GM21447 (cell line): ENCODE results near the gene PTPRT.

ENCODE experiments used
- ATAC-seq: cut with Tn5 transposase; IDR thresholded peaks from one replicate; pipeline ENCODE4 v1.9.1; 2021; ENCODE audit not compliant: unreplicated experiment

The PTPRT gene

DNA sequence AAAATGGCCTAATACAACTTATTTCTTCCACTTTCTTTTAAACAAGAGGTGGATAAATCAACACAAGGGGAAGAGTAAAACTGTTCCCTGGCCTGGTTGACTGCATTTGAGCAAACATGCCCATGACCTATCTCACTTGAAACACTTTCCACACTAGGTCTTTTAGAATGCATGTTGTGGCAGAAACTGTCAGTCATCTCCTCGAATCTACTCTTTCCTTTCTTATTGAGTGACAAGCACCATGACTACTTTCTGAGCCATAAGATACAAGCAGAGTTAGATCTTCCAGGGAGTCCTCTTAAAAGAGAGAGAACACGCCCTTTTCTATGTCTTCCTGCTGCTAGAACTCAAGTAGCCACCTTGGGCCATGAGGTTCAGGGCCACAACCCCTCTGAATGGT lies 66.5 kb downstream of the PTPRT start:
- ATAC-seq = no peak

GRCh38 chr20:43119720-43120119 lies 70.0 kb downstream of the PTPRT start:
- ATAC-seq = no peak

DNA sequence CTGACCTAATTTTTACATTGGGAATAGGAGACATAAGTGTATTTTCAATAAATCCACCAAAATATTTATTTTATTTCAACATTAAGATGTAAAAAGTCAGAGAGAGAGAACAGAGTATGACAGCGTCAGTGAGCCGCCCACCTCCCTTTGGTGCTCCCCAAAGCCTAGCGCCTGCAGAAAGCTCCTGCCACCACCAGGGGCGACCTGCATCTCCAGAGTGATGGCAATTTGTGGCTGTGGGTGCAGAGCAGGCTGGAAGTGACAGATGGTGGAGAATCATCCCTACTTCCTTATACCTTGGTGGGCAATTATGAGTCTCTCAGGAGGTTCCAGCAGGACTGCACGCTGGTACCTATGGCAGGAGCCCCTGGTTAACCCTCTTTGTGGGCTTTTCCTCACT lies 87.3 kb downstream of the PTPRT start:
- ATAC-seq = no peak

DNA sequence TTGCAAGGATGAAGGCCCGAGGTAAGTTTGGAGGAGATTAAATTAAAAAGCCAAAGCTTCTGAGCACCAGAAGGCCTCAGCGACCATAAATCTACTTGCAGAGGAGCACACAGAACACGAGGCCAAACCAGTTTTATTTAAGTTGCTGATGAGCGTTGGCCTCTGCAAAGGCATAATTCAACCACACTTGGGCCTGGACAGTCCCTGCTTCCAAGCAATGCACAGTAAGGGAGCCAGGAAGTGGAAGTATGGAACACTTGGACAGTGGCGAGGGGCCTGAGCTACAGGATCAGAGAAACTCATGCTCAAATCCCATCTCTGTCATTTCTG lies 92.8 kb downstream of the PTPRT start:
- ATAC-seq = no peak

DNA sequence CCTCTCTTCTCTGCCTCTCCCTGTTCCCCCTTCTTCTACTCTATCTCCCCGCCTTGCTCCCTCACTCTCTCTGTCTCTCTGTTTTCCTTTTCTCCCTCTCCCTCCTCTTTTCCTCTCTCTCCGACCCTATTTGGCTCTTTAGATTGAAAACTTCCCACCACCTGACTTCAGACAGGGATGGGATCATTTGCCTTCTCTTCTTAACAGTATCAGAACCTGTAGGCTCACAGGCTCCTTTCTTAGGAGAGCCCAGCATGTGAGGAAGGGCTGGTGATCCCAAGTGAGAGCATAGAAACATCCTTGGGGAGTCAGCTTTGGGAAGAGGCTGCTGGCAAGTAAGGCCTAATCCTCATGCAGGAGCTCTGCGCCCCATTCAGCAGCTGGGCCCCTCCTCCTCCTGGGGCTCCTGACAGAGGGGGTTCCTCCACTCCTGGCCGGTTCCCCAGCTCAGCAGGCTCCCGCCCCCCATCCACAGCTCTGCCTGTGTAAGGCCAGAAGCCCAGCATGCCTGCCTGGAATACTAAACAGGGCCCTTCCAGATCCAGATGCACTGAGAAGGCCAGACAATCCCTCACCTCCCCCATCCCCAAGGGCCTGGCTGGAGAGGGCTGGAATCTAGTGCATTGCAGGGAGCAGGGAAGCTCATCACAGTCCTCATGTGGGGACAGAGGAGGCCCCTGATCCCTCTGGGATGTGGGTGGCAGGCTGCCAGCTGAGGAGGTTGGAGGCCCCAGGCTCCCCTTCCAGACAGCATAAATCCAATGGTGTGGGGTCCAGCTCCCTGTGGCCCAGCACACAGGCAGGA lies 93.4 kb downstream of the PTPRT start:
- no peak for ATAC-seq

GRCh38 chr20:43095034-43095433 lies 94.7 kb downstream of the PTPRT start:
- no peak for ATAC-seq

DNA sequence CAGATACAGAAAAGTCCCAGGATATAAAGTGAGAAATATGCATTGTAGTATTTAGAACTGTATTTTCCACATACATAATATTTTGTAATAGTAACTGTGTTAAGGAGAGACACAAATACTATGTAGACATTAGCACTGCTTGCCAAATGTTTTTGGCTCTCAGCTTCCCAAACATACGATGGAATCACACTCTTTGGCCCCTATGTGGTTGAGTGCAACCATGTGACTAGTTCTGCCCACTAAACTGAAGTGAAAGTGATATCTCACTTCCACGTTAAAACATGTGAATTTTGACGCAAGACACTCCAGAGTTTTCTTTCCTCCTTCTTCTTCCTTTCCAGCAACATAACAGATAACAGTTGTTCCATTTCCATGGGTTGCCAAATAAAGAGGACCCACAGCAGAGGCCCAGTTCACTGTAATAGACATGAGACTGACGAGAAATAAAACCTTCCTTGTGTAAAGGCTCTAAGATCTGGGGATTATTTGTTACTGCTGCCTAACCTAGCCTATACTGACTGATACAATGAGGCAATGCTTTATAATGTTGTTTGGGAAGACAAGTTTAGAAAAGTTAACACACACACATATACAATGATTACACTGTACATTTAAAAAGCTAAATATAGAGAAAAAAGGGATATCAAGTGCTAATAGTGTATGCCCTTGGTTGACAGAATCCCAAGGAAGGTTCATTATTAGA lies 97.2 kb downstream of the PTPRT start:
- ATAC-seq = no peak

DNA sequence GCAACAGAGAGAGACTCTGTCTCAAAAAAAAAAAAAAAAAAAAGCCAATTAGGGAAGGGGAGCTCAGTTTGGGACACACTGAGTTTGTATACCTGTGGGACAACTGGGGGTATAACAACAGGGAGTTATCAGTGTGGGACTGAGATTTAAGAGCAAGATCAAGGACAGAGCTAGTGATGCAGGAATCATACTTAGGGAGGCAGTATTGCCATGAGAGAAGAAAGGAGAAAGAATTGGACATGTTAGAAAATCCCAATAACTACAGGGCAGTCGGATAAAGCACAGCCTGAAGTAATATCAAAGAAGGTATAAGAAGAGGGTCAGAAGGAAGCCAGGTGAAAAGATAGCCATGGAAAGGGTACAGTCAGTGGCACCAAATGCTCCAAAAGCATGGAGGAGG lies 121.2 kb downstream of the PTPRT start:
- ATAC-seq = no peak

- no peak for ATAC-seq
Observed at GRCh38 chr20:43066125-43066524, 123.6 kb downstream of the PTPRT start.

DNA sequence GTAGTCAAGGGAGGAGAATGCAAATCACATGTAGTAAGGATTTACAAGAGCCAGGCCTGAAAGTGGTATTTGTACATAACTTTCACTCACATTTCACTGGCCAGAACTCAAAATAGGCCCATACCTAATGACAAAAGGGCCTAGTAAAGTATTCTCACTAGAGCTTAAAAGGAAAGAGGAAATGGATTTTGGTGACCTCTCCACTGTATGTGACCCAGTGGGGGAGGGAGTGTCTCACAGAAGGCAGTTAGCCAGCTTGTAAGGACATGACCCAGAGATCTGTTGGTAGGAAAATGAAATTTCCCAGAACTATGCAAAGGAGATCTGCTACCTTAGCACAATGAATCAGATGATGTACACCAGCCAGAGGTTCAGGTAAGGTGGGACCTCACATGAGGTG lies 124.4 kb downstream of the PTPRT start:
- ATAC-seq = no peak

DNA sequence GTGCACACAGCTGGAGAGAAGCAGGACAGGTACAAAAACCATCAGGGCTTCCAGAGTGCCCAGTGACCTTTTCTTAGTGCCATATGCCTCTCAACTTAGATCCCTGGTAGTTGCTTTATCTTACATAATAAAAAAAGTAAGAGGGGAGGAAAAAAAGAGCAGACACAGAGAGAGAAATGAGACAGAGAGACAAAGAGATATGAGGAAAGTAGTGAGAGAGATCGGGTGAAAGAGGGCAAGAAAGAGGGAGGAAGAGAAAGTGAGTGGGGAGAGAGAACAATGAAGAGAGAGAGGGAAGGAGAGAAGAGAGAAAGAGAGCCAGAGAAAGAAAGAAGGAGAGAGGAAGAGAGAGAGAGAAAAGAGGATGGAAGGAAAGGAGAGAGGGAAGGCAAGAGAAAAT lies 131.6 kb downstream of the PTPRT start:
- ATAC-seq = no peak

GRCh38 chr20:43057317-43057716 lies 132.4 kb downstream of the PTPRT start:
- no peak for ATAC-seq

DNA sequence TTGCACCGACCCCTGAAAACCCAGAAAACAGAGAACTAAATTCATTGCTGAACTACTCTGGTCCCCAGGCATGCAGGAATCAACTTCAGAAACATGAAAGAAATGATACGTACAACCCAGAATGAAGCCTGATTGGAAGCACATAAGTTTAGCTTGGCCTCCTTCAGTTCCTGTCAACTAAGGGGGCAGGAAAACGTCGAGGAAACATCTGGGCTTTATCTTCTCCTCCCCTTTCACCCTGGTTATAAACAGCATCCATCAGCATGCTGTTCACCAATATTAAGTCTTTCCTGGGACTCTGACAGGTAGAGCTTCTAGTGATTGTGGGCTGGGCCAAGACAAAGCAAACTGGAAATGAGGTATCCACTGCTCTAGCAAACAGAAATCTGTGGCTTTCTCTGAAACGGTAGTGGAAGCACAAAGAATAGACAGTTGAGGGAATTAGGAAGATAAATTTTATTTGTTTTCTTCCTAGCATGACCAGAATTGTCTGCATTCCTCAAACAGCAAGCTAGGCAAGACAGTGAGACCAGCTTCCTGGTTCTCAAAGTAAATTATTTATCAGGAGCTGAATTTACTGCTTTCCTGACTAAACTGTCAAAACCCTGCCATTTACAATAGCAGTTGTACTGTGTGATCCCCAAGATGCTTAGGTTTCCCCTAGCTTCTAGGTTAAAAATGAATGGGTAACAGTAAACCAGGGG lies 134.4 kb downstream of the PTPRT start:
- no peak for ATAC-seq

DNA sequence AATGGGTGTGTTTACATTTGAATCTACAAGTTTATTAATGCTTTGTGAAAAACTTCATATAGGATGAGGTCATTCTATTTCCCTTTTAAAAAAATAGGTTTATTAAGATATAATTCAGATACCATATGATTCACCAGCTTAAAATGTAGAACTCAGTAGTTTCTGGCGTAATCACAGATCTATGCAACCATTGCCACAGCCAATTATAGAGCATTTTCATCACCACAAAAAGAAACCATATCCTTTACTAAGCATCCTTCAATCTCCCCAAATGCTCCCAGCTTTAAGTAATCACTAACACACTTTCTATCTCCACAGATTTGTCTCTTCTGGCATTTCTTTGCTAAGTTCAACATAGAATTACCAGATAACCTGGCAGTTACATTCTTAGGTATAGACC lies 137.2 kb downstream of the PTPRT start:
- no peak for ATAC-seq

- ATAC-seq = no peak
Observed at GRCh38 chr20:43046966-43047365, 142.7 kb downstream of the PTPRT start.

DNA sequence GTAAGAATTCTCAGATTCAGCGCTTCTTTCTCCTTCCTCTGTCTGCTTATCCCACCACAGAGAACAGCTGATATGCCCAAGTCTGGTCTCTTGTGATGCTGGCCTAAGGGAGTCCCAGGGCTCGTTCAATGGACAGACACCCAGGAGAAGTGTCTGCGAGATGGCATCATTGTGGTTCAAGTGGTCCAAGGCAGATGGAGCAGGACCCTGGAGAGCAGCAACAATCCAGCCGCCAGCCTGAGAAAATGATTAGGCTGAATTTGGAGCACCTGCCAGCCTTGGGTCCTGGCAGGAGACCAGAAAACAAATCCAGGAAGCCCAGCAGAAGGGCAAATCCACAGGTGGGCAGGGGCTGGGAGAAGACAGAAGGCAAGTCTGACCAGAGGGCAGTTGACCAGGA lies 145.8 kb downstream of the PTPRT start:
- no peak for ATAC-seq

DNA sequence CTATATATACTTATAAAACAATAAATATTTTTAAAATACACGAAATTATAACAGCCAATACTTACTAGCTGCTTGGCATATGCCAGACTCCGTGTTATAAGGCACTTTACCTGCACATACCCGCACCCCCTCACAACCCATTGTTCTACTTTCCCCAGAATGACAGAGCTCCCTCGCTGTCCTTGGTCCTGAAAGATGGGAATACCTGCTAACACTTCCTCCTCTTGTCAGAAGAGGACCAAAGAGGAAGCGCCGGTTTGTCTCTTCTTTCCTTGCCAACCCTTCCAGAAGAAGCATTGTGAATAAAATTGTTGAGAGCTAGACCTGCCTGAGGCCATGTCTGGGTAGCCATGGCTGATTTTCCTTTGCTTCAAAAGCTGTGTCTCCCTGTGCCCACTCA lies 149.3 kb downstream of the PTPRT start:
- no peak for ATAC-seq

- no peak for ATAC-seq
Observed at GRCh38 chr20:43037605-43038309, 151.9 kb downstream of the PTPRT start.

GRCh38 chr20:43034981-43035724 lies 154.6 kb downstream of the PTPRT start:
- no peak for ATAC-seq

- ATAC-seq = no peak
Observed at GRCh38 chr20:43032459-43032858, 157.2 kb downstream of the PTPRT start.

- no peak for ATAC-seq
Observed at GRCh38 chr20:43029176-43029575, 160.5 kb downstream of the PTPRT start.
